ENCODE measurements around the gene ELOVL4.
A peak's percentile ranks its signal among the peaks of the same experiment; 100 is the strongest.

The ELOVL4 gene

GRCh38 chr6:79946272-79947190 lies 822 bp downstream of the ELOVL4 start:
- Histone ChIP-seq H3K9ac (ENCODE audit: low read depth, low read length) (peak overlapping the region; percentile 86), H3K9me3 (ENCODE audit: control insufficient read depth, insufficient read depth, low read length) (no peaks in the 10 kb centered on the region), H3K36me3 (ENCODE audit: insufficient read depth, low read length) (no peaks in the 10 kb centered on the region), H3K4me1 (ENCODE audit: insufficient read depth, low read length) (peaks cover 28% of the 10 kb centered on the region)

DNA sequence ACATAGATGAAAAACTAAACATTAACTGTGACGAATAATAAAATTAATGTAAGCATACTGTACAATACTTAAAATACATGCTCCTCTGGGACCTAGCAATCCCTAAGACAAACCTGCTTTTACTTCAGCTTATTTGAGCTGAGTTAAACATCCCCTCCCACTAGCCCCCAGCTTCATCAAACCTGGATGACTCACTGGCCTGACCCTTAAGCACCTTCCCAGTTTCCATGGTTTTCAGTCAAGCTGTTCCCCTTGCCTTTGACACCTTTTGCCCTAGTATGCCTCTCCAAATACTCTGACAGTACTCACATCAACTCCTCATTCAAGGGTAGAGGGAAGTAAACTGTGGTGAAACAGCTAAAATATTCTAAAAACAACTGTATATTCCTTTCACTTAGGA lies 4.2 kb downstream of the ELOVL4 start:
- no peak overlapping the region for H3K9ac ChIP-seq (ENCODE audit: low read depth, low read length)
- H3K4me1 ChIP-seq (ENCODE audit: insufficient read depth, low read length): peaks cover 33% of the 10 kb centered on the region
- no peaks in the 10 kb centered on the region for H3K36me3 ChIP-seq (ENCODE audit: insufficient read depth, low read length)
- no peaks in the 10 kb centered on the region for H3K9me3 ChIP-seq (ENCODE audit: control insufficient read depth, insufficient read depth, low read length)

DNA sequence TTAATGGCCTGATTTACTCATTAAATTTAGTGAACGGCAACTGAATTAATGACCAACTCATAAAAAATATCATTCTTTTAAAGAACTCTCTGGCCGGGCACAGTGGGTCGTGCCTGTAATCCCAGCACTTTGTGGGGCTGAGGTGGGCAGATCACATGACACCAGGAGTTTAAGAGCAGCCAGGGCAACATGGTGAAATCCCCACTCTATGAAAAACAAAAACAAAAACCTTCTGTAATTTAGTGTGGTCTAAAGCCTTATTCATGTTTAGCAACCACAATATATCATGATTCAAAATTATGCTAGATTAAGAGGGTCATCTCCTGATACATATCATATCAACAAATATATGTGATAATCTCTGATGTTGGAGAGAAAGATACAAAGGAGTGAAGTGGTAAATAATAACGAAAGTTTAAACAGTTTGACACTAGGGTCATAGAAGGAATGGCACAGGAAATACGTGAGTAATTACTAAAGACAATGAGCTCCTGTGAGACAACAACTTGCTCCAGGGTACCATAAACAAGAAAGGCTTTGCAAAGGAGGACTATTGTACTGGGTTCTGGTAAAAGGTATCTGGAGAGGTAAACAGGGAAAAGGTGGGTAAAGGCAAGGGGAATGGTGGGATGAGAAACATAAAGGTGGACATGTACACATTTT lies 5.7 kb downstream of the ELOVL4 start:
- no peak overlapping the region for H3K9ac ChIP-seq (ENCODE audit: low read depth, low read length)
- no peaks in the 10 kb centered on the region for H3K9me3 ChIP-seq (ENCODE audit: control insufficient read depth, insufficient read depth, low read length)
- no peaks in the 10 kb centered on the region for H3K36me3 ChIP-seq (ENCODE audit: insufficient read depth, low read length)
- H3K4me1 ChIP-seq (ENCODE audit: insufficient read depth, low read length): peaks cover 34% of the 10 kb centered on the region

- no peaks in the 10 kb centered on the region for H3K4me1 ChIP-seq (ENCODE audit: insufficient read depth, low read length)
- no peak overlapping the region for H3K9ac ChIP-seq (ENCODE audit: low read depth, low read length)
- H3K36me3 ChIP-seq (ENCODE audit: insufficient read depth, low read length): no peaks in the 10 kb centered on the region
- H3K9me3 ChIP-seq (ENCODE audit: control insufficient read depth, insufficient read depth, low read length): no peaks in the 10 kb centered on the region
Measured at GRCh38 chr6:79928478-79928998, 18.8 kb downstream of the ELOVL4 start.

DNA sequence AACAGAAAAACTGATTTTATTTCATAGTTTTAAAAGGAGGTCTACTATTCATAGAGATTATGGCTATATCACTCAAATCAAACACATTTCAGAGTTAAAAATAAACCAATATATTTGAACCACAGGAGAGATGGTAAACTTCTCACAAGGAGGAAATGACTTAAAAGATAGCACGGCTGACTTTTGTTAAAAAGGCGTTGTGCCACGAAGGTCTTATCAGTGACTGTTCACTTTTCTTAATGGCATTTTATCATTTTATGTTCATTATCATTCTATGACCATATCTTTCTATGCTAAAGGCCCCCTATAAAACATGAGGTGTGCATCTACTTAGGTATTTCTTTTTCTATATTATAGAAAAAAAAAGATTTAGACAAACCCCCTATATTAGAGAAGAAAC lies 19.6 kb downstream of the ELOVL4 start:
- Histone ChIP-seq H3K4me1 (ENCODE audit: insufficient read depth, low read length) (no peaks in the 10 kb centered on the region), H3K9me3 (ENCODE audit: control insufficient read depth, insufficient read depth, low read length) (no peaks in the 10 kb centered on the region), H3K36me3 (ENCODE audit: insufficient read depth, low read length) (no peaks in the 10 kb centered on the region), H3K9ac (ENCODE audit: low read depth, low read length) (no peak overlapping the region)

GRCh38 chr6:79923270-79923669 lies 24.1 kb downstream of the ELOVL4 start:
- no peak overlapping the region for H3K9ac ChIP-seq (ENCODE audit: low read depth, low read length)

DNA sequence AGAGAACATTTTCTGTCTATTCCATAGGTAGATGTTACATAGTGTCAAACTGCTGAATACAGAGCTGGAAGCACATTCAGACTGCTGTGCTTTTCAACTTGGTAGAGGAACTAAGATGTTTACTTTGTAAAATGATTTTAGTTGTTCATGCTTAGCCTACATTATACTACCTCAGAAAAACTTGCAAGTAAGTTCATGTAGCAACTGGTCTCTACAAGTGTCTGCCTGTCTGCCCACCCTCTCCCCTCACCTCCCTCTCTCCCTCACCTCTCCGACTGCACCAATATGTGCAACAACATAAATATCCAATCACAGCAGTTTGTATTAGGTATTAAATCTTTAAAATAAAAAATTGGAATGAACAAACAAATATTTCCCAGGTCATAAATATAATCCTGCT lies 25.3 kb downstream of the ELOVL4 start:
- Histone ChIP-seq H3K36me3 (ENCODE audit: insufficient read depth, low read length) (no peaks in the 10 kb centered on the region), H3K9ac (ENCODE audit: low read depth, low read length) (no peak overlapping the region), H3K4me1 (ENCODE audit: insufficient read depth, low read length) (no peaks in the 10 kb centered on the region), H3K9me3 (ENCODE audit: control insufficient read depth, insufficient read depth, low read length) (no peaks in the 10 kb centered on the region)

More at GRCh38 chr6:79923270-79923669, 24.1 kb downstream of the ELOVL4 start:
- Histone ChIP-seq H3K4me1 (ENCODE audit: insufficient read depth, low read length) (no peaks in the 10 kb centered on the region), H3K36me3 (ENCODE audit: insufficient read depth, low read length) (no peaks in the 10 kb centered on the region), H3K9me3 (ENCODE audit: control insufficient read depth, insufficient read depth, low read length) (no peaks in the 10 kb centered on the region)

- Histone ChIP-seq H3K9me3 (ENCODE audit: control insufficient read depth, insufficient read depth, low read length) (no peaks in the 10 kb centered on the region; the same call in 1 of the 2 replicates), H3K9ac (ENCODE audit: low read depth, low read length) (no peak overlapping the region), H3K4me1 (ENCODE audit: insufficient read depth, low read length) (0 out of 2 replicates have a peak, but pooled peaks cover 3% of the 10 kb centered on the region), H3K36me3 (ENCODE audit: insufficient read depth, low read length) (no peaks in the 10 kb centered on the region)
Measured at GRCh38 chr6:79913369-79913768, 34.0 kb downstream of the ELOVL4 start.

- H3K4me1 ChIP-seq (ENCODE audit: insufficient read depth, low read length): 0 out of 2 replicates have a peak, but pooled peaks cover 3% of the 10 kb centered on the region
- no peaks in the 10 kb centered on the region; the same call in 1 of the 2 replicates for H3K9me3 ChIP-seq (ENCODE audit: control insufficient read depth, insufficient read depth, low read length)
- no peak overlapping the region for H3K9ac ChIP-seq (ENCODE audit: low read depth, low read length)
- H3K36me3 ChIP-seq (ENCODE audit: insufficient read depth, low read length): no peaks in the 10 kb centered on the region
Measured at GRCh38 chr6:79911992-79912391, 35.4 kb downstream of the ELOVL4 start.

DNA sequence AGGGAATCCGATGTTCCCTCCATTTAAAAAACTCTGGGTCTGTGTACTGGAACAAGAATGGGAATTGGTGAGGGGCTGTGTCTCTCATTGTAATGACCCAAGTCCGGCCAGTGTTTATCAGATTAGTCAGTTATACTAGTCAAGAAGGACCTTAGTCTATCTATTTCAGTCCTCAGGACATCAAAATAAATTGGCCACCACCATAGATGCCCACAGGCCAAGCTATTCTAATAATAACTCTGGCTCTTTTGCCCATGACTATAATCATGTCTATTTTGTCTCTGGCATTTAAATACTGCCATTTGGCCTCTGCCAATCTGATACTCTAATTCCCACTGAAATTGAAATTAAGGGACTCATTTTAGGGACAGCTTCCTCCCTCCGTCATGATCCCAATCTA lies 37.8 kb downstream of the ELOVL4 start:
- Histone ChIP-seq H3K9ac (ENCODE audit: low read depth, low read length) (no peak overlapping the region), H3K4me1 (ENCODE audit: insufficient read depth, low read length) (0 out of 2 replicates have a peak, but pooled peaks cover 3% of the 10 kb centered on the region), H3K9me3 (ENCODE audit: control insufficient read depth, insufficient read depth, low read length) (no peaks in the 10 kb centered on the region; the same call in 1 of the 2 replicates), H3K36me3 (ENCODE audit: insufficient read depth, low read length) (no peaks in the 10 kb centered on the region)

DNA sequence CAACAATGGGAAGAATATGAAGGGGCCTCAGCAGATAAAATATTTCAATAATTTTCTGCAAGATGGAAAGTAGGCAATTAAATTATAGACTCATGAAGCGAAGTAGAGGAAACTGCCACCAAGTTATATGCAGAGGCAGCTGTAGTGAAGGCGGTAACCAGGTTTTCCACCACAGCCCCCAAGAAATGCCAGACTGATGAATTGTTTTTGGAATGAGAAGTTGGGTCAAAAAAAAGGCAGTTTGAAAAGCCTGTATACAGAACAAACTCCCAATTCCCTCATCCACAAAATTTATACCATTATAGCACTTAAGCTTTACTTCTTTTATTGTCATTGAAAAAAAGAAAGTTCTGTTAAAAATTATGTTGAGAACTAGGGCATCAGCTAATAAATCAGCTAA lies 45.3 kb downstream of the ELOVL4 start:
- H3K4me1 ChIP-seq (ENCODE audit: insufficient read depth, low read length): no peaks in the 10 kb centered on the region
- no peak overlapping the region for H3K9ac ChIP-seq (ENCODE audit: low read depth, low read length)
- H3K36me3 ChIP-seq (ENCODE audit: insufficient read depth, low read length): no peaks in the 10 kb centered on the region
- H3K9me3 ChIP-seq (ENCODE audit: control insufficient read depth, insufficient read depth, low read length): no peaks in the 10 kb centered on the region

- Histone ChIP-seq H3K4me1 (ENCODE audit: insufficient read depth, low read length) (no peaks in the 10 kb centered on the region), H3K9ac (ENCODE audit: low read depth, low read length) (no peak overlapping the region), H3K9me3 (ENCODE audit: control insufficient read depth, insufficient read depth, low read length) (no peaks in the 10 kb centered on the region; the same call in 1 of the 2 replicates), H3K36me3 (ENCODE audit: insufficient read depth, low read length) (no peaks in the 10 kb centered on the region)
Measured at GRCh38 chr6:79898076-79898475, 49.3 kb downstream of the ELOVL4 start.

- H3K9ac ChIP-seq (ENCODE audit: low read depth, low read length): no peak overlapping the region
- H3K36me3 ChIP-seq (ENCODE audit: insufficient read depth, low read length): no peaks in the 10 kb centered on the region
- peaks cover 3% of the 10 kb centered on the region for H3K9me3 ChIP-seq (ENCODE audit: control insufficient read depth, insufficient read depth, low read length)
- no peaks in the 10 kb centered on the region for H3K4me1 ChIP-seq (ENCODE audit: insufficient read depth, low read length)
Measured at GRCh38 chr6:79896075-79896449, 51.3 kb downstream of the ELOVL4 start.

DNA sequence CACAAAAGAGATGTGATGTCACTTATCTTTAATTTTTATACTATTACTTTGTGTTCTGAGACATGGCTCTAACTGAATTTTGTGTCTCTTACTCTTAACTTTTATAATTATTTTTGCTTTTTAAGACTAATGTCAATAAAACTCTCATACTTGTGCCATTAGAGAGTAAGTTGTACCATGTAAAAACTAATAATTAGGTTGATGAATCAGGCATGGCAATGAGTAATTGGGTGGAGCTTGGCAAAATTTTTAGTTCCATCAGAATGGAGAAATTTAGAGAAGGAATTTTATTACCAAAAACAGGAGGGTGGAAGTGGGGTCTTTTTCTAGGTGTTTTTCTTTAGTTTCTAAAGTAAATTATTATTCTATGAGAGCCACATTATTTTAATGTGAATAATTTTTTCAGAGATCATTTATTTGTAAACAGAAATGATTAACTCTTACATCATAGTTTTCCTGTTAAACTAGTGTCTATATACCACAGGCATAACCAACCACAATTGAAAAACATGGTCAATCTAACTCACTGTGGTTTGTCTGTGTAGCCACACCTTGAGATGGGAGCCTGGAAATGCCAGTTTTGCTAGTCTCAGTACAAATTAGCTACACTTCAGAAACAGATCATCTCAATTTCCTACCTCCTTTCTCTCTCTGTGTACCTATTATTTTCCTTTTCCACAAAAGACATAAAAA lies 51.8 kb downstream of the ELOVL4 start:
- no peak overlapping the region for H3K9ac ChIP-seq (ENCODE audit: low read depth, low read length)
- no peaks in the 10 kb centered on the region for H3K4me1 ChIP-seq (ENCODE audit: insufficient read depth, low read length)
- peaks cover 4% of the 10 kb centered on the region for H3K9me3 ChIP-seq (ENCODE audit: control insufficient read depth, insufficient read depth, low read length)
- no peaks in the 10 kb centered on the region for H3K36me3 ChIP-seq (ENCODE audit: insufficient read depth, low read length)
